H1 (cell line): ENCODE data around the gene CALU. TPM values are rescaled to one million over a fixed set of nuclear protein-coding genes. Genes with fewer than 3 reads are reported as not detected.

ENCODE experiments used
- CTCF ChIA-PET: fragments of 300-600 bp; sonication (Branson Sonifier 250); formaldehyde crosslinking; loops from one replicate; lab custom pipeline; 2021; ENCODE audit not compliant: partially characterized antibody; lab: Charles Lee
- POLR2A ChIA-PET: fragments of 300-600 bp; sonication (Branson Sonifier 250); formaldehyde crosslinking; loops from one replicate; lab custom pipeline; 2021; ENCODE audit warnings: inconsistent platforms; ENCODE audit not compliant: partially characterized antibody; lab: Charles Lee
- DNase-seq, 2 experiments: peaks; one replicate each; pipeline versions ENCODE4 v3.0.0 to v3.0.0-alpha.2; 2010 to 2022; ENCODE audit warnings: low spot score in 2 of 2, low read depth in 1 of 2, mixed read lengths in 1 of 2
- FAIRE-seq: peaks from 2 replicates; lab custom pipeline; 2011; peaks lifted over from hg19 to GRCh38; lab: Jason Lieb, UNC
- H2AFZ ChIP-seq: 2 replicates; pipeline ENCODE4 v1.8.1; 2012; ENCODE audit warnings: low read length, inconsistent platforms
- H2AK5ac ChIP-seq: 2 replicates; pipeline ENCODE4 v1.6.1; 2013; ENCODE audit warnings: low read depth, low read length
- H2BK120ac ChIP-seq: replicated peaks from 2 replicates; pipeline ENCODE3; 2013; ENCODE audit warnings: low read depth, low read length, inconsistent platforms
- H2BK12ac ChIP-seq: 2 replicates; pipeline ENCODE4 v1.6.1; 2013; ENCODE audit warnings: low read depth, low read length
- H2BK15ac ChIP-seq: 2 replicates; pipeline ENCODE4 v1.6.1; 2013; ENCODE audit warnings: low read length
- H2BK20ac ChIP-seq: 2 replicates; pipeline ENCODE4 v1.6.1; 2013; ENCODE audit warnings: low read length
- H2BK5ac ChIP-seq: 2 replicates; pipeline ENCODE4 v1.6.1; 2013; ENCODE audit warnings: low read depth, low read length
- H3K14ac ChIP-seq: 2 replicates; pipeline ENCODE4 v1.6.1; 2013; ENCODE audit warnings: inconsistent platforms; ENCODE audit not compliant: insufficient read length
- H3K18ac ChIP-seq: 2 replicates; pipeline ENCODE4 v1.6.1; 2013; ENCODE audit warnings: low read length; ENCODE audit errors: extremely low read depth
- H3K23ac ChIP-seq: 2 replicates; pipeline ENCODE4 v1.6.1; 2013; ENCODE audit warnings: inconsistent platforms; ENCODE audit not compliant: insufficient read length
- H3K23me2 ChIP-seq: 2 replicates; pipeline ENCODE4 v1.6.1; 2013; ENCODE audit warnings: low read depth, low read length
- H3K27ac ChIP-seq: 2 replicates; pipeline ENCODE4 v1.6.1; 2011; ENCODE audit warnings: low read depth, low read length, inconsistent platforms
- H3K27me3 ChIP-seq, 4 experiments: replicated peaks in 1 of 4; 1 replicate in 1 of 4; 2 replicates in 3 of 4; pipeline versions ENCODE4 v1.6.1 to v1.8.1; 2011 to 2013; ENCODE audit warnings: low read length in 3 of 4, mild to moderate bottlenecking in 3 of 4, inconsistent platforms in 2 of 4, mixed read lengths in 2 of 4, moderate library complexity in 1 of 4; ENCODE audit not compliant: control insufficient read depth in 3 of 4, insufficient read depth in 3 of 4; ENCODE audit errors: extremely low read depth in 1 of 4
- H3K36me3 ChIP-seq, 4 experiments: 2 replicates each; pipeline versions ENCODE4 v1.6.1 to v1.8.1; 2011 to 2013; ENCODE audit warnings: mild to moderate bottlenecking in 4 of 4, low read length in 3 of 4, moderate library complexity in 2 of 4, control low read depth in 1 of 4, inconsistent platforms in 1 of 4; ENCODE audit not compliant: insufficient read depth in 4 of 4, control insufficient read depth in 2 of 4
- H3K4ac ChIP-seq: replicated peaks from 2 replicates; pipeline ENCODE3; 2013; ENCODE audit warnings: low read length, low read depth, mixed read lengths, inconsistent platforms; ENCODE audit not compliant: insufficient read length
- H3K4me1 ChIP-seq, 4 experiments: replicated peaks in 1 of 4; 1 replicate in 1 of 4; 2 replicates in 3 of 4; pipeline versions ENCODE4 v1.6.1 to v1.8.1; 2011 to 2013; ENCODE audit warnings: low read length in 3 of 4, inconsistent platforms in 2 of 4, mixed read lengths in 1 of 4; ENCODE audit not compliant: insufficient read depth in 4 of 4, control insufficient read depth in 3 of 4
- H3K4me2 ChIP-seq, 2 experiments: 2 replicates each; pipeline versions ENCODE4 v1.6.1 to v1.8.1; 2011 to 2013; ENCODE audit warnings: low read depth in 2 of 2, low read length in 2 of 2, control low read depth in 1 of 2, inconsistent platforms in 1 of 2, mild to moderate bottlenecking in 1 of 2; ENCODE audit not compliant: insufficient read depth in 1 of 2
- H3K4me3 ChIP-seq, 4 experiments: fragments of 200-600, 300-600 bp in 1 of 4; sonication (generic), shearing (Covaris generic), sonication (Bioruptor Twin) in 1 of 4; 2 replicates each; pipeline versions ENCODE4 v1.5.1 to v1.8.1; 2011 to 2016; ENCODE audit warnings: low read length in 4 of 4, low read depth in 3 of 4, control low read depth in 2 of 4, inconsistent platforms in 2 of 4, mild to moderate bottlenecking in 2 of 4, mixed read lengths in 1 of 4, moderate library complexity in 1 of 4; ENCODE audit not compliant: insufficient read depth in 2 of 4; ENCODE audit errors: extremely low read depth in 1 of 4
- H3K56ac ChIP-seq: replicated peaks from 2 replicates; pipeline ENCODE3; 2013; ENCODE audit warnings: low read depth, mild to moderate bottlenecking, mixed read lengths, low read length, inconsistent platforms; ENCODE audit not compliant: insufficient read length
- H3K79me1 ChIP-seq: 2 replicates; pipeline ENCODE4 v1.6.1; 2013; ENCODE audit warnings: low read depth, low read length, control low read depth
- H3K79me2 ChIP-seq, 2 experiments: 2 replicates each; pipeline versions ENCODE4 v1.6.1 to v1.8.1; 2012 to 2013; ENCODE audit warnings: low read length in 2 of 2, mild to moderate bottlenecking in 2 of 2, inconsistent platforms in 1 of 2; ENCODE audit not compliant: insufficient read depth in 2 of 2, control insufficient read depth in 1 of 2
- H3K9ac ChIP-seq, 4 experiments: replicated peaks in 1 of 4; 1 replicate in 1 of 4; 2 replicates in 3 of 4; pipeline versions ENCODE4 v1.6.1 to v1.8.1; 2011 to 2013; ENCODE audit warnings: low read depth in 3 of 4, low read length in 3 of 4, control low read depth in 2 of 4, mild to moderate bottlenecking in 2 of 4, moderate library complexity in 2 of 4, inconsistent platforms in 1 of 4; ENCODE audit errors: extremely low read depth in 1 of 4
- H3K9me3 ChIP-seq, 2 experiments: 2 replicates each; pipeline versions ENCODE4 v1.6.1 to v1.8.1; 2012 to 2013; ENCODE audit warnings: mild to moderate bottlenecking in 2 of 2, moderate library complexity in 2 of 2, control low read depth in 1 of 2, inconsistent platforms in 1 of 2, low read depth in 1 of 2, low read length in 1 of 2, mixed read lengths in 1 of 2; ENCODE audit not compliant: insufficient read depth in 2 of 2
- H4K20me1 ChIP-seq, 2 experiments: replicated peaks in 1 of 2; 2 replicates each; pipeline versions ENCODE3 to v1.8.1; 2011 to 2013; ENCODE audit warnings: inconsistent platforms in 2 of 2, low read length in 2 of 2, mild to moderate bottlenecking in 1 of 2; ENCODE audit not compliant: insufficient read depth in 2 of 2, control insufficient read depth in 1 of 2
- H4K5ac ChIP-seq: 2 replicates; pipeline ENCODE4 v1.6.1; 2013; ENCODE audit warnings: low read length, low read depth, mixed read lengths, inconsistent platforms; ENCODE audit not compliant: insufficient read length
- H4K8ac ChIP-seq: 2 replicates; pipeline ENCODE4 v1.8.0; 2013; ENCODE audit warnings: mild to moderate bottlenecking, moderate library complexity, low read length, inconsistent platforms; ENCODE audit not compliant: insufficient read depth; ENCODE audit errors: extremely low read depth
- H4K91ac ChIP-seq: replicated peaks from 2 replicates; pipeline ENCODE3; 2013; ENCODE audit warnings: low read length, mixed read lengths, inconsistent platforms; ENCODE audit not compliant: insufficient read length
- ASH2L ChIP-seq: fragments of 200-600, 300-600 bp; sonication (generic); IDR thresholded peaks from one replicate; pipeline ENCODE4 v1.7.1; 2017; ENCODE audit warnings: low read length
- BRCA1 ChIP-seq: IDR thresholded peaks from 2 replicates; pipeline ENCODE4 v1.6.1; 2012; ENCODE audit warnings: low read depth, low read length, improper control_type of control experiment
- EZH2 ChIP-seq: fragments of 200-600 bp; sonication (generic); IDR thresholded peaks from 2 replicates; pipeline ENCODE4 v1.7.1; 2012; ENCODE audit warnings: low read depth, mild to moderate bottlenecking, moderate library complexity, low read length, inconsistent platforms; ENCODE audit not compliant: severe bottlenecking
- JUN ChIP-seq: IDR thresholded peaks from 2 replicates; pipeline ENCODE4 v1.6.1; 2011; ENCODE audit warnings: low read depth, mild to moderate bottlenecking, improper control_type of control experiment, low read length
- NANOG ChIP-seq: IDR thresholded peaks from 2 replicates; pipeline ENCODE4 v1.6.1; 2011; ENCODE audit warnings: low read length, low read depth, mild to moderate bottlenecking, inconsistent platforms; ENCODE audit not compliant: insufficient read depth, poor library complexity, severe bottlenecking
- POU5F1 ChIP-seq: IDR thresholded peaks from 2 replicates; pipeline ENCODE4 v1.6.1; 2011; ENCODE audit warnings: low read depth, mild to moderate bottlenecking, low read length, moderate library complexity
- RBBP5 ChIP-seq: IDR thresholded peaks from 2 replicates; pipeline ENCODE4 v1.7.1; 2012; ENCODE audit warnings: low read depth, mild to moderate bottlenecking, inconsistent platforms, low read length, moderate library complexity, borderline replicate concordance
- SIN3A ChIP-seq, 2 experiments: IDR thresholded peaks in 1 of 2; conservative IDR thresholded peaks in 1 of 2; 2 replicates each; pipeline ENCODE4 v1.6.1; 2011 to 2012; ENCODE audit warnings: low read length in 2 of 2, improper control_type of control experiment in 1 of 2, low read depth in 1 of 2, mild to moderate bottlenecking in 1 of 2
- TAF7 ChIP-seq: optimal IDR thresholded peaks from 2 replicates; pipeline ENCODE3; 2011; ENCODE audit warnings: low read depth, mild to moderate bottlenecking, inconsistent platforms, low read length, moderate library complexity, borderline replicate concordance
- TBP ChIP-seq: IDR thresholded peaks from 2 replicates; pipeline ENCODE4 v1.6.1; 2011; ENCODE audit warnings: low read depth, low read length, improper control_type of control experiment
- TEAD4 ChIP-seq: IDR thresholded peaks from 2 replicates; pipeline ENCODE4 v1.6.1; 2012; ENCODE audit warnings: low read depth, low read length, inconsistent platforms, mixed read lengths
- ZNF274 ChIP-seq: IDR thresholded peaks from 2 replicates; pipeline ENCODE4 v1.7.0; 2012; ENCODE audit warnings: low read length, borderline replicate concordance; ENCODE audit errors: extremely low read depth
- whole genome bisulfite sequencing, 2 experiments: shearing (Covaris generic) in 1 of 2; methylation state at CpG; one replicate each; pipeline versions ENCODE4 v1.1.6 to v1.1.7; 2013 to 2015; ENCODE audit warnings: low lambda C conversion rate in 2 of 2, mixed read lengths in 2 of 2, inconsistent platforms in 1 of 2, low coverage in 1 of 2, missing lambda C conversion rate in 1 of 2; ENCODE audit not compliant: insufficient replicate concordance in 2 of 2, insufficient coverage in 1 of 2, insufficient read length in 1 of 2; ENCODE audit errors: extremely low coverage in 1 of 2, missing lambda C conversion rate in 1 of 2; 5-methylcytosine and 5-hydroxymethylcytosine counted together
- polyA plus RNA-seq, 7 experiments: library from polyadenylated mRNA; depleted of rRNA in 3 of 7; stranded (reverse) in 5 of 7; unstranded in 2 of 7; fragments of >200 nt in 5 of 7; fragments of 200-250 nt in 2 of 7; gene quantifications; 1 replicate in 5 of 7; 2 replicates in 1 of 7; 4 replicates in 1 of 7; pipeline versions ENCODE4 v1.2.1 to v1.2.3, GENCODE V29; 2011 to 2013; ENCODE audit warnings: missing spikeins in 2 of 7, mixed read lengths in 2 of 7
- total RNA-seq: library from RNA; stranded (reverse); fragmentation: NEBNext Ultra II Directional; extraction: Animal tissue kit (Norgen Biotek cat#: 25700); gene quantifications from 2 replicates; pipeline ENCODE4 v1.2.1, GENCODE V29; 2021

Gene CALU
- total and polyA plus RNA-seq, 2 of the 8 experiments (the other 6 are each of a cell fraction or from before 2014, with no cell fraction given) = 67.2 to 170 TPM

DNA sequence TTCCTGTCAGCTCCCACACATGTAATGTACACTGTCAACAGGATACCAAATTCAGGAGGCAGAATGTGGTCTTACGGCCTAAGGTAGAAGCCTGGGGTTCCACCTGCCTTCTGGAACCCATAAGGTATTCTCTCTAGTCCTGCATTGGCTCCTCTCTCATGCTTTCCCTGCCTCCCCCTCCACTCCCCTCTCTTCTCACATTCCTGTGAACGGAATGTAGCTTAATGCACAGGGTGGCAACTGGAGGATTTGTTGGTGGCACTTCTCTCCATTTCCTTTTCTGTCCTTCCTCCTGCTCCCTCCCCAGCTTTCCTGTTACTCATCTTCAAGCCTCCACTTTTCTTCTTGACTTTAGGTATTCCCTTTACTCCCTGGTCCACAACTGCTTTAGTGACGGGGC lies 79.5 kb downstream of the CALU start:
- Histone ChIP-seq H2BK120ac (no peak overlapping the region), H2BK12ac (no peak overlapping the region), H3K23me2 (no peaks in the 10 kb centered on the region), H3K14ac (no peak overlapping the region), H4K91ac (no peak overlapping the region), H3K4me2 (no peak overlapping the region), H2BK15ac (no peak overlapping the region), H3K27me3 (no peaks in the 10 kb centered on the region), H2AFZ (no peak overlapping the region), H3K27ac (no peak overlapping the region), H3K18ac (no peak overlapping the region), H3K79me1 (no peaks in the 10 kb centered on the region), H3K4me3 (no peak overlapping the region), H3K36me3 (peaks cover 0 to 4% (median 0%) of the 10 kb centered on the region in 4 experiments; a peak in 1 of 8 replicates), H4K5ac (no peak overlapping the region), H2BK20ac (no peak overlapping the region), H3K9ac (no peak overlapping the region), H3K9me3 (no peaks in the 10 kb centered on the region), H3K23ac (no peak overlapping the region), H4K20me1 (no peaks in the 10 kb centered on the region), H3K56ac (no peak overlapping the region), H3K4me1 (no peaks in the 10 kb centered on the region), H3K4ac (no peak overlapping the region), H2BK5ac (no peak overlapping the region), H3K79me2 (no peaks in the 10 kb centered on the region), H2AK5ac (no peak overlapping the region), H4K8ac (no peak overlapping the region)
- ChIA-PET CTCF (interaction anchor here (0.9 to 3.4 kb wide), 11 partner anchors 8 to 466 kb away, joined by 3 to 17 read pairs (median 4); no protein-coding TSS in a partner anchor), POLR2A (interaction anchor here (1.0 to 4.4 kb wide), 6 partner anchors 9 to 68 kb away, joined by 3 to 31 read pairs (median 4); partner anchors contain the start of gene FLNC)
- FAIRE-seq = no peak
- TF ChIP-seq SIN3A (conservative IDR thresholded peaks at IDR 0.05 in 1 of 2, IDR thresholded peaks at IDR 0.05 in 1 of 2; ENCODE audit: low read depth in 1 of 2, low read length in 2 of 2) = no peak
- TF ChIP-seq NANOG = no peak
- no peak for TF ChIP-seq ASH2L
- no peak for TF ChIP-seq RBBP5
- no peak for TF ChIP-seq TAF7
- no peak for TF ChIP-seq TEAD4
- TF ChIP-seq EZH2 = no peak
- TF ChIP-seq ZNF274 = no peak
- TF ChIP-seq TBP = no peak
- no peak for TF ChIP-seq POU5F1
- TF ChIP-seq BRCA1 = no peak
- no peak for TF ChIP-seq JUN
- WGBS, 2 experiments = 87% methylated on average over 3 of the region's 3 CpGs; no CpG with 5 or more reads in 1 of the 2 experiments
- DNase-seq = no peak
